ENCODE data around the gene HPGD.

- TF ChIP-seq, protein P1, sequence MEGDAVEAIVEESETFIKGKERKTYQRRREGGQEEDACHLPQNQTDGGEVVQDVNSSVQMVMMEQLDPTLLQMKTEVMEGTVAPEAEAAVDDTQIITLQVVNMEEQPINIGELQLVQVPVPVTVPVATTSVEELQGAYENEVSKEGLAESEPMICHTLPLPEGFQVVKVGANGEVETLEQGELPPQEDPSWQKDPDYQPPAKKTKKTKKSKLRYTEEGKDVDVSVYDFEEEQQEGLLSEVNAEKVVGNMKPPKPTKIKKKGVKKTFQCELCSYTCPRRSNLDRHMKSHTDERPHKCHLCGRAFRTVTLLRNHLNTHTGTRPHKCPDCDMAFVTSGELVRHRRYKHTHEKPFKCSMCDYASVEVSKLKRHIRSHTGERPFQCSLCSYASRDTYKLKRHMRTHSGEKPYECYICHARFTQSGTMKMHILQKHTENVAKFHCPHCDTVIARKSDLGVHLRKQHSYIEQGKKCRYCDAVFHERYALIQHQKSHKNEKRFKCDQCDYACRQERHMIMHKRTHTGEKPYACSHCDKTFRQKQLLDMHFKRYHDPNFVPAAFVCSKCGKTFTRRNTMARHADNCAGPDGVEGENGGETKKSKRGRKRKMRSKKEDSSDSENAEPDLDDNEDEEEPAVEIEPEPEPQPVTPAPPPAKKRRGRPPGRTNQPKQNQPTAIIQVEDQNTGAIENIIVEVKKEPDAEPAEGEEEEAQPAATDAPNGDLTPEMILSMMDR (IDR thresholded peaks at IDR 0.05): no peak
- TF ChIP-seq POLR2A (IDR thresholded peaks at IDR 0.05): no peak
These were observed 64.8 kb downstream of the HPGD start for GRCh38 chr4:174457468-174457867.

Measured in body of pancreas (tissue), 4 donors.